Measurements from ENCODE around the gene ITGB3.

- TF ChIP-seq CTCF (IDR thresholded peaks at IDR 0.05): no peak
- no peak for TF ChIP-seq POLR2A (IDR thresholded peaks at IDR 0.05)
Observed at GRCh38 chr17:47208744-47209488, 44.7 kb upstream of the ITGB3 start, which contains the start of gene MYL4.

Measured in thyroid gland (tissue), 4 donors.